HG03097 (cell line): ENCODE results near the gene ACE.

Experiments used
- ATAC-seq: cut with Tn5 transposase; IDR thresholded peaks from one replicate; pipeline ENCODE4 v1.9.1; 2021; ENCODE audit not compliant: unreplicated experiment, low FRiP score

ACE gene

DNA sequence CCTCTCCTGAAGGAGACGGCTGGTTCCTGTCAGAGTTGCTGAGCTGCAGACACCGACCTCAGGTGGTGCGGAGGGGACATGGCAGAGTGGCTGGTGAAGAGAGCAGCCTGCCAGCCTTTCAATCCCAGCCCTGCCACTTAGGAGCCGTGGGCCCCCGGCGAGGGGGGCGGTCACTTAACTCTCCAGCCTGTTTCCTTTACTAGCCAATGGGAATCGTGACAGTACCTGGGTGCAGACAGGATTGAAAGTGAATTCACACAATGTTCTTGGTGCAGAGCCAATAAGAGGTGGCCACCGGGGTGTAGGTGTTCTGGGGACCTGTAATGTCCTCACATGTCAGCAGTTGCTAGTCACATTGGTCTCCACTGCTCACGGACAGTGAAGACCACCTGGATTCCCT is 13.5 kb downstream of the ACE start:
- ATAC-seq, result no peak

DNA sequence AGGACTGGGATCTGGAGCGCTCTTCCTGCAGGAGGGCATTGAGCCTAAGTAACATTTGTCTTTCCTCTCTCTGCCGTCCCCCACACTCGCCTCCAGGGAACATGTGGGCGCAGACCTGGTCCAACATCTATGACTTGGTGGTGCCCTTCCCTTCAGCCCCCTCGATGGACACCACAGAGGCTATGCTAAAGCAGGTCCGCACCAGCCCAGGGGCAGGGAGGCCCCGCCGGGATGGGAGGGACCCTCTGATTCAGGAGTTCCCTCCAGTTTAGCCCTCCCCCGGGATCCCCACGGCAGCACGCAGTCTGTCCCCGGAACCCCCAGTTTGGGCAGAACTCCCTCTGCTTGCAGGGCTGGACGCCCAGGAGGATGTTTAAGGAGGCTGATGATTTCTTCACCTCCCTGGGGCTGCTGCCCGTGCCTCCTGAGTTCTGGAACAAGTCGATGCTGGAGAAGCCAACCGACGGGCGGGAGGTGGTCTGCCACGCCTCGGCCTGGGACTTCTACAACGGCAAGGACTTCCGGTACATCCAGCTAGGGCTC is 14.1 kb downstream of the ACE start:
- no peak for ATAC-seq

DNA sequence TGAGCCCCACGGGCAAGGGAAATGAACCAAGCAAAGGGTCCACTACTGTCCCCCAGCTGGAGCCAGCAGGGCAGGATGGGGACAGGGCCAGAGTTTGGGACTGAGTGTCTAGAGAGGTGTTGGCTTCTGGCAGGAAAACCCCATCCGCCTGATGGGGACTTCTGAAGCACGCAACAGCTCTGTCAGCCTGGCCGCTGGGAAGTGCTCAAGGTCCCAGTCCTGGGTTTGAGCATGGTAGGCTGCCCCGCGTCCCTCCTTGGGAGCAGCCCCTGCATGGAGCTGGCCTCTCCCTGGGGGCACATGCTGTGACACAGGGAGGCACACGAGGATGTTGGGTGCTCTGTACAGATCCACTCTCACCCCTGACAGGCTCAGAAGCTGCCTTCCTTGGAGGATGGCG is 14.6 kb downstream of the ACE start:
- no peak for ATAC-seq

DNA sequence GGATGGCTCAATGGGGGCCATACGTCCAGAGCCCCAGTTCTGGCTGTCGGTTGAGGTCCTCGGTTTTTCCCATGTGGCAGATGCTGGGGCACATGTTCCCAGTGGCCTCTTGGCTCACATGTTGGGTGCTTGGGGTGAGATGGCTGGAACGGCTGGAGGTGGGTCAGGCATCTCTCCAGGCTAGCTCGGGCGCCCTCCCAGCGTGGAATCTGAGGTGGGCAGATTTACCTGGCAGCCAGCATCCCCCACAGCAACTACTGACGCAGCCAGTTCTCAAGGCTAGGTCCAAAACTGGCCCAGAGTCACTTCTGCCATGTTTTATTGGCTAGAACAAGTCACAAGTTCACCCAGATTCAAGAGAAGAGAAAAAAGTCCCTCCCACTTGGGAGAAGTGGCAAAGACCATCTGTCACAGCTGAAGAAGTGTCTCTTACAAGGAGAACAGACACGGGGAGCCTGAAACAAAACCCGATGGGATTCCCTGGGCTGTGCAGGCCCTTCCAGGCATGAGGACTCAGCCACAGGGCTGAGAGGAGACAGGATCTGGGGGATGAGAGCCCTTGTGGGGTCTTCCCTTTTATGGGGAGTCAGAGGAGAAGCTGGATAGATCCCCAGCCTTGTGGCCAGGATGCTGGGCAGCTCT is 15.2 kb downstream of the ACE start:
- no peak for ATAC-seq

DNA sequence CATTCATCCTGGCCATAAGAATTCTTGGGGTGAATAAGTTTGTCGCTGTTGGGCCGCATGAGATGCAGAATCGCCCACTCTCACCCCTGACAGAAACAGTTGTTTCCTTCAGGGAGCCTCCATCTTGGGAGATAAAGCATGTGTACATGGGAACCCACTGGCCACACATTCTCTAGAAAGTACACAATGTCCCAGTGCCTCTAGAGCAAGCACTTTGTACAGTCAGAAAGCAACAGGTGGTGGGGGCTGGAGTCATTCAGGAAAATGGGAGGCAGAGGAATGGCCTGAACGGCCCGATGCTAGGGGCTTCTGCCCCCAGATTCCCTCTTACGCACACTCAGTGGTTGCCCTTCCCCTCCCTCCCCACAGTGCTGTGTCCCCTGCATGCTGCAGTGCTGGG is 16.1 kb downstream of the ACE start:
- no peak for ATAC-seq

DNA sequence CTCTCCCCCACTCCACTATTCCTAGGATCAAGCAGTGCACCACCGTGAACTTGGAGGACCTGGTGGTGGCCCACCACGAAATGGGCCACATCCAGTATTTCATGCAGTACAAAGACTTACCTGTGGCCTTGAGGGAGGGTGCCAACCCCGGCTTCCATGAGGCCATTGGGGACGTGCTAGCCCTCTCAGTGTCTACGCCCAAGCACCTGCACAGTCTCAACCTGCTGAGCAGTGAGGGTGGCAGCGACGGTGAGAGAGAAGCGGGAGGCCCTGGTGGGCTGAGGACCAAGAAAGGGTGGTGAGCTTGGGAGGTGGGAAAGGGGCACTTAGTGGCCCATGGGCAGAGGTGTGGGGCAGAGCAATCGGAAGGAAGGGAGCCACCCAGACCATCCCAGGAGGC is 16.6 kb downstream of the ACE start:
- ATAC-seq, result no peak

DNA sequence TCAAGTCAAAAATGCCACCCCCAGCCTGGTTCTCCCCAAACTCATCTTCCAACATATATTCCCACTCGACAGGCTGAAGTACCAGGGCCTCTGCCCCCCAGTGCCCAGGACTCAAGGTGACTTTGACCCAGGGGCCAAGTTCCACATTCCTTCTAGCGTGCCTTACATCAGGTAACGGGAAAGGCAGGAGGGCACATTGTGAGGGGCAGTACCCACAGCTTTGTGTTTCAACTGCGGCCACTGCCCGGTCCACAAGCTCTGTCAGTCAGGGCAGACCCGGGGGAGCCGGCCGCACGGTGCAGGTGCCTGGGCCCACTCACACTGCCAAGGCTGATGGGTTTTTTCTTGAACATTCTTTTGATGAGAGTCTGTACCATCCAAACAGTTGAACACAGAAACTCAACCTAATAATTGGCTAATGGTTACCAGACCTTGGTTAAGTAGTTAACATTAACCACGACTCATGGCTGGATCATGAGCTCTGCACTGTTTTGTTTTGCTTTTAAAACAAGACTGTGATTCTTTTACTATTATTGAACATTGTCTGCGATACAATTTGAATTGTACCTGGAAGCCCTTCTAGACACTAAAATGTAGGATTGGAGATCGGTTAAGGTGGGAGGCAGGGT is 17.6 kb downstream of the ACE start:
- ATAC-seq, result no peak

DNA sequence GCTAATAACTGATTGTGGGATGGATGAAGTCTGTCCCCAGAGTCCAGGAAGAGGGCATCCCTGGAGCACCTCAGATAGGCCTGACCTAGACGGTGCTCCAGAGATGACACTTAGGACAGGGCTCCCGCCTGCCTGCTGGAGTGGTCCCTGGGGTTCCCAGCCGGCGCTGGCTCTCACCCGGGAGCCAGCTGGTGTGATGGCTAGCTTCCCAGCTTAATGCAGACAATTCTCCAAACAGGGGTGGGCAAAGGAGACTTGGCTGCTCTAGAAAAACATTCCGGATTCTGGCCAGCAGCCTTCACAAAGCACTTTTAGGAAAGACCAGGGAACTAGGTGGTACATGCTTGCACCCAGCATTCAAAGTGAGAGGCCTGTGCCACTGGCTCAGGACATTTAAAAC is 18.6 kb downstream of the ACE start:
- ATAC-seq, result no peak

DNA sequence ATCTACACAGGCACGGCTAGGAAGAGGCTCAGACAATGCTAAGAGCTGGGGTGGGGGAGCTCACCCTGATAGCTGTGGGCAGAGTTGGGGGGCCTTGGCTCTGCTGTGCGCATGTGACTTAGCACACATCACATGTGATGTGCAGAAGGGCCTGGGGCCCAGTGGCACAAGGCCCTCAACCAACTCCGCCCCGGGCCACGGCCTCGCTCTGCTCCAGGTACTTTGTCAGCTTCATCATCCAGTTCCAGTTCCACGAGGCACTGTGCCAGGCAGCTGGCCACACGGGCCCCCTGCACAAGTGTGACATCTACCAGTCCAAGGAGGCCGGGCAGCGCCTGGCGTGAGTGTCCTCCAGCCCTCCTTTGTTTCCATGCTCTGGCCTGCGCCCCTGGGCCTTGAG is 19.3 kb downstream of the ACE start:
- ATAC-seq, result no peak

DNA sequence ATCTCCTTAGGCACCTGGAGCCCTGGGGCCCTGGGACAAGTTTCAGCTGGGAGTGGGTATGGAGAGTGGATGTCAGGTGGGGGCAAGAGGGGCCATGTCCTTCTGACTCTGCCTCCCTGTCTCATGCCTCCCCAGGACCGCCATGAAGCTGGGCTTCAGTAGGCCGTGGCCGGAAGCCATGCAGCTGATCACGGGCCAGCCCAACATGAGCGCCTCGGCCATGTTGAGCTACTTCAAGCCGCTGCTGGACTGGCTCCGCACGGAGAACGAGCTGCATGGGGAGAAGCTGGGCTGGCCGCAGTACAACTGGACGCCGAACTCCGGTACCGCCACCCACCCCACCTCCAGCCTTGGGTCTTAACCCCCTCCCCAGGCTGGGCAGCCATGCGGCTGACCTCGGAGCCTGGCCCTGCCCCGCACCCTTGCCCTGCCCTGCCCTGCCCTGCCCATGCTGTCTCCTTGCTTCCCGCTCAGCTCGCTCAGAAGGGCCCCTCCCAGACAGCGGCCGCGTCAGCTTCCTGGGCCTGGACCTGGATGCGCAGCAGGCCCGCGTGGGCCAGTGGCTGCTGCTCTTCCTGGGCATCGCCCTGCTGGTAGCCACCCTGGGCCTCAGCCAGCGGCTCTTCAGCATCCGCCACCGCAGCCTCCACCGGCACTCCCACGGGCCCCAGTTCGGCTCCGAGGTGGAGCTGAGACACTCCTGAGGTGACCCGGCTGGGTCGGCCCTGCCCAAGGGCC is 20.0 kb downstream of the ACE start:
- ATAC-seq, result no peak

DNA sequence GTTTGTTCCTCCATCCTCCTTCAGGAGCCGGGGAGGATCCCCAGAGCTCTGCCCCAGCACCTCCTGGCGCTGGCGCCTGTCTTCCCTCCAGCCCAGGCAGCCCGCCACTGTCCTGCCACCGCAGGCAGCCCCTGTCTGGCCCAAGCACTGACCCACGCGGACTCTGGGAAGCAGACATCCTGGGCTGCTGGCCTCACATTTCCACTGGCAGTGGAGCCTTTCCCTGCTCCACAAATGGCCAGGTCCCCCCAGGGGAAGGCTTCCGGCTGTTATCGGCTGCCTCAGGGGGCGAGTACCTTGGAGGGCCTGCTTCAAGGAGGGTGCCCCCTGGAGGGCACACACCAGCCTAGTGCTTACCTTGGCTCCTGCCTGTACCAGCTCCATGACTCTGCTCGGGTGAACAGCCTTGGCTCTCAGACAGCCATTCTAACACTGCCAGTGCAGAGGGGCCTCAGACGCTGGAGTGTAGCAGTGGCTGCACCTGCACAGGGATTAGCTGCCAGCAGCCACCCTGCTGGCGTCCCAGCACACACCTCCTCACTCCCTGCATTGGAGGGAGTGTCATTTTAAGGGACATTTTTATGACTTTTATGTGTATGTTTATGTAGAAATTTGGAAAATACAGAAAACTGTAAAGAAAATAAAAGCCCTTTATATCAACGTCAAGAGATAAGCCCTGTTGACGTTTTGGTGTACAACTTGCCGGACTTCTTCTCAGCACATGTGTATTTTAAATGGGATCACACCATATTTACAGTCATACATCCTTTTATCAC is 21.0 kb downstream of the ACE start:
- no peak for ATAC-seq

DNA sequence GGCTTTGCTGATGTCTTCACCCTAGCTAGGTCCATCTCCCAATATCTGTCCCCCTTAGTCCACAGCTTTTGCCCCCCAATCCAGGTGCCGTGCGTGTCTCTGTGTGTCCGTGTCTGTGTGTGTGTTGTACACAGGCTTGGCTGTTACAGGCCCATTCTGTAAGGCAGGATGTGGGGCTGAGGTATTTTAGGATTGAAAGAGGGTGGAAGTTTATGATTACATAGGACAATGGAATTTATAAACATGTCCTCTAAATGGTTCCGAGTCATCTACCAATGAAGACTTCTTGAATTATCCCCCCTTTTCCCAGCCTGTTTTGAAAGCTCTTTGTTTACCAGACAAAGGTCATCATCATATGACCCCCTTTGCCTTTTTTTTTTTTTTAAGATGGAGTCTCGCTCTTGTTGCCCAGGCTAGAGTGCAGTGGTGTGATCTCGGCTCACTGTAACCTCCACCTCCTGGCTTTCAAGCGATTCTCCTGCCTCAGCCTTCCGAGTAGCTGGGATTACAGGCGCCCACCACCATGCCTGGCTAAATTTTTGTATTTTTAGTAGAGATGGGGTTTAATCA is 21.9 kb downstream of the ACE start:
- no peak for ATAC-seq

DNA sequence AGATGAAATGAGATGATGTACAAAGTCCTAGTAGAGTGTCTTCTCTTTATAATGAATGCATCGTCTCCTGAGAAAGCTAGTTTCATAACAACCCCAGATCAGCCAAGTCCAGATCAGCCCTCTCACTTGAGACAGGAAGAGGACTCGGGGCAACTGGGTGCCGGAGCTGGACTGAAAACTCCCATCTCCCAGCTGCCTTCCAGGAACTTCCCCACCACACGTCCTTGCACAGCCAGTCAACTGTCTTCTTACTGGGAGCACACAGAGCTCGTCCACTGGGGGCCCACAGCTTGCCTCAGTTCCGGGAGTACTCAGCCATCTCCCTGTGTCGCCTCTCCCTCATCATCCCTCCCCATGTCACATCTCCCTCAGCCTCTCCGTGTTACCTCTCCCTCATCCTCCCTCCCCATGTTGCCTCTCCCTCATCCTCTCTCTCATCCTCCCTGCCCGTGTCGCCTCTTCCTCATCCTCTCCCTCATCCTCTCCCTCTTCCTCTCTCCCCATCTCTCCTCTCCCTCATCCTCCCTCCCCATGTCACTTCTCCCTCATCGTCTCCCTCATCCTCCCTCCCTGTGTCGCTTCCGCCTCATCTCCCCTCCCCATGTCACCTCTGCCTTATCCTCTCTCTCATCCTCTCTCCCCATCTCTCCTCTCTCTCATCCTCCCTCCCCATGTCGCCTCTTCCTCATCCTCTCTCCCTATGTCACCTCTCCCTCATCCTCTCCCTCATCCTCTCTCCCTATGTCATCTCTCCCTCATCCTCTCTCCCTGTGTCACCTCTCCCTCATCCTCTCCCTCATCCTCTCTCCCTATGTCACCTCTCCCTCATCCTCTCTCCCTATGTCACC is 23.9 kb downstream of the ACE start:
- ATAC-seq, result no peak

DNA sequence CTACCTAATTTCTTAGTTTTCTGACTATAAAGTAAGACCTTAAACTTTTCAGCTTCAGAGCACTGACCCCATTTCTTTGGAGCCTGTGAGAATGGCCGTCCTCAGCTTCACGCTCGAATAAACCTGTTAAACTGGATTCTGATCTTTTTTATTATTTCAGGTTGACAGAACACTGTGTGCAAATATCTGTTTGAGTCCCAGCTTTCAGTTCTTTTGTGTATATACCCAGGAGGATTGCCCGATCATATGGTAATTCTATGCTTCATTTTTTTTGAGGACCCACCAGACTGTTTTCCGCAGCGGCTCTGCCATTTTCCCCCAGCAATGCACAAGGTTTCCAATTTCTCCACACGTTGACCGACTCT is 26.5 kb downstream of the ACE start:
- no peak for ATAC-seq

DNA sequence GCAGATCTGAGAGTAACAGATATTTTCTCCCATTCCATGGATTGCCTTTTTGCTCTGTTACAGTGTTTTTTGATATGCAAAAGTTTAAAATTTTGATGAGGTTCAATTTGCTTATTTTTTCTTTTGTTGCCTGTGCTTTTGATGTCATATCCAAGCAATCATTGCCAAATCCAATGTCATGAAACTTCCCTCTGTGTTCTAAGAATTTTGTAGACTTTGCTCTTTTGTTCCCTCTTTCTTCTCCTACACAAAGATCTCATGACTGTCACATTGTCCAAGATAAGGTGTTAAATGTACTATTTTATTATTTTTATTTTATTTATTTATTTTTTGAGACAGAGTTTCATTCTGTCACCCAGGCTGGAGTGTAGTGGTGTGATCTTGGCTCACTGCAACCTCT is 27.4 kb downstream of the ACE start:
- ATAC-seq, result no peak

DNA sequence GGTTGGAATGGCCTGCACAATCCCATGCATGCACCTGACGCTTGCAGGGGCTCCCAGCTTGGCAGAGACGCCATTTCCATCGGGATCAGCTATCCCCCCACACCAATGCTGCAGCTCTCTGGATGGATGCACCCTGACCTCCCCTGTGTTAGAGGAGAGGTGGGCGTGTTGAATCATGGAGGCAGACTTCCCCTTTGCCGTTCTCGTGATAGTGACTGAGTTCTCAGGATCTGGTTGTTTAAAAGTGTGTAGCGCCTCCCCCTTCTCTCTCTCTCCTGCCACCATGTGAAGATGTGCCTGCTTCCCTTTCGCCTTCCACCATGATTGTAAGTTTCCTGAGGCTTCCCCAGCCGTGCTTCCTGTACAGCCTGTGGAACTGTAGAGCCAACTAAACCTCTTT is 28.5 kb downstream of the ACE start:
- no peak for ATAC-seq

DNA sequence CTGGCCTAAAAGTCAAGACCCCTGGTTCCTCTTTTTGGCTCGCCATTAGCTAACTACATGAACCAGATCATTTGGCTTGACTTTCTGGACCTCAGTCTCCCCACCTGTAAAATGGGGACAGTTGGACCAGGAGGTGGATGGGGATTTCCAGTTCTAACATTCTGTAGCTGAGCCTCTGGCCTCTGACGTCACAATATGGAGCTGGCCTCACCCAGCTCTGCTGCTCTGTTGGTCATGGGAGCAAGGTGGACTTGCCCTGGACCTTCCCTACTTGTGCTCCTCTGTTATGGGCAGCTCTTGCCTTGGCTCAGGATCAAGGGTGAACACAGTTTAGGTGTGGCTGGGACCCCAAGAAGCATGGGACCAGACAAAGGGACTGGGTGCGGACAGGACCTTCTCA is 29.8 kb downstream of the ACE start:
- no peak for ATAC-seq

DNA sequence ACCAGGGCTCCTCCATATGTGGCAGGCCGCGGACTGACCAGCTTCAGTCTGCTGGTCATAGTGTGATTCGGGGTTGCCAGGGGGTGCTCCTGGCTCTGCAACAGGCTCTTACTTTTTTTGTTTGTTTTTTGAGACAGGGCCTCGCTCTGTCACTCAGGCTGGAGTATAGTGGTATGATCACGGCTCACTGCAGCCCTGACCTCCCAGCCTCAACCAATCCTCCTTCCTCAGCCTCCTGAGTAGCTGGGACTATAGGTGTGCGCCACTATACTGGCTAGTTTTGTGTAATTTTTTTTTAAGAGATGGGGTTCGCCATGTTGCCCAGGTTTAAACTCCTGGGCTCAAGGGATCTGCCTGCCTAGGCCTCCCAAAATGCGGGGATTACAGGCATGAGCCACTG is 34.5 kb downstream of the ACE start:
- ATAC-seq, result no peak

DNA sequence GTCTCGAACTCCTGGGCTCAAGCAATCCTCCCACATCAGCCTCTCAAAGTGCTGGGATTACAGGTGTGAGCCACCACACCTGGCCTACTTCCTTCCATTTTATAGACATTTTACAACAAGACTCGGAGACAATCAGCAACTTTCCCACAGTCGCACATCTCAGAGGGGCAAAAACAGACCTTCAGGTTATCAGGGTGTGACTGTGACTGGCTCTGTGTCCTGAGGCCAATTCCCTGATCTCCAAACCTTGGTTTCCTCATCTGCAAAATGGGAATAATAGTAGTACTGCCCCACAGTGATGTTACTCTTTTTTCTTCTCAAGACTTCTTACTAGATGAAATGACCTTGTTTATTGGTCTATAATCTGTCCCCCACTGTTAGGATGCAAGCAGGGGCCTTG is 35.5 kb downstream of the ACE start:
- no peak for ATAC-seq
